H1 (cell line): ENCODE results near the gene GIGYF2. TPM values are rescaled to one million over a fixed set of nuclear protein-coding genes. Genes with fewer than 3 reads are reported as not detected.

ENCODE experiments used
- CTCF ChIA-PET: fragments of 300-600 bp; sonication (Branson Sonifier 250); formaldehyde crosslinking; loops from one replicate; lab custom pipeline; 2021; ENCODE audit not compliant: partially characterized antibody; lab: Charles Lee
- POLR2A ChIA-PET: fragments of 300-600 bp; sonication (Branson Sonifier 250); formaldehyde crosslinking; loops from one replicate; lab custom pipeline; 2021; ENCODE audit warnings: inconsistent platforms; ENCODE audit not compliant: partially characterized antibody; lab: Charles Lee
- DNase-seq, 2 experiments: peaks; one replicate each; pipeline versions ENCODE4 v3.0.0 to v3.0.0-alpha.2; 2010 to 2022; ENCODE audit warnings: low spot score in 2 of 2, low read depth in 1 of 2, mixed read lengths in 1 of 2
- FAIRE-seq: peaks from 2 replicates; lab custom pipeline; 2011; peaks lifted over from hg19 to GRCh38; lab: Jason Lieb, UNC
- H2AFZ ChIP-seq: 2 replicates; pipeline ENCODE4 v1.8.1; 2012; ENCODE audit warnings: low read length, inconsistent platforms
- H2AK5ac ChIP-seq: 2 replicates; pipeline ENCODE4 v1.6.1; 2013; ENCODE audit warnings: low read depth, low read length
- H2BK120ac ChIP-seq: replicated peaks from 2 replicates; pipeline ENCODE3; 2013; ENCODE audit warnings: low read depth, low read length, inconsistent platforms
- H2BK12ac ChIP-seq: 2 replicates; pipeline ENCODE4 v1.6.1; 2013; ENCODE audit warnings: low read depth, low read length
- H2BK15ac ChIP-seq: 2 replicates; pipeline ENCODE4 v1.6.1; 2013; ENCODE audit warnings: low read length
- H2BK20ac ChIP-seq: 2 replicates; pipeline ENCODE4 v1.6.1; 2013; ENCODE audit warnings: low read length
- H2BK5ac ChIP-seq: 2 replicates; pipeline ENCODE4 v1.6.1; 2013; ENCODE audit warnings: low read depth, low read length
- H3K14ac ChIP-seq: 2 replicates; pipeline ENCODE4 v1.6.1; 2013; ENCODE audit warnings: inconsistent platforms; ENCODE audit not compliant: insufficient read length
- H3K18ac ChIP-seq: 2 replicates; pipeline ENCODE4 v1.6.1; 2013; ENCODE audit warnings: low read length; ENCODE audit errors: extremely low read depth
- H3K23ac ChIP-seq: 2 replicates; pipeline ENCODE4 v1.6.1; 2013; ENCODE audit warnings: inconsistent platforms; ENCODE audit not compliant: insufficient read length
- H3K23me2 ChIP-seq: 2 replicates; pipeline ENCODE4 v1.6.1; 2013; ENCODE audit warnings: low read depth, low read length
- H3K27ac ChIP-seq: 2 replicates; pipeline ENCODE4 v1.6.1; 2011; ENCODE audit warnings: low read depth, low read length, inconsistent platforms
- H3K27me3 ChIP-seq, 4 experiments: replicated peaks in 1 of 4; 1 replicate in 1 of 4; 2 replicates in 3 of 4; pipeline versions ENCODE4 v1.6.1 to v1.8.1; 2011 to 2013; ENCODE audit warnings: low read length in 3 of 4, mild to moderate bottlenecking in 3 of 4, inconsistent platforms in 2 of 4, mixed read lengths in 2 of 4, moderate library complexity in 1 of 4; ENCODE audit not compliant: control insufficient read depth in 3 of 4, insufficient read depth in 3 of 4; ENCODE audit errors: extremely low read depth in 1 of 4
- H3K36me3 ChIP-seq, 4 experiments: 2 replicates each; pipeline versions ENCODE4 v1.6.1 to v1.8.1; 2011 to 2013; ENCODE audit warnings: mild to moderate bottlenecking in 4 of 4, low read length in 3 of 4, moderate library complexity in 2 of 4, control low read depth in 1 of 4, inconsistent platforms in 1 of 4; ENCODE audit not compliant: insufficient read depth in 4 of 4, control insufficient read depth in 2 of 4
- H3K4ac ChIP-seq: replicated peaks from 2 replicates; pipeline ENCODE3; 2013; ENCODE audit warnings: low read length, low read depth, mixed read lengths, inconsistent platforms; ENCODE audit not compliant: insufficient read length
- H3K4me1 ChIP-seq, 4 experiments: replicated peaks in 1 of 4; 1 replicate in 1 of 4; 2 replicates in 3 of 4; pipeline versions ENCODE4 v1.6.1 to v1.8.1; 2011 to 2013; ENCODE audit warnings: low read length in 3 of 4, inconsistent platforms in 2 of 4, mixed read lengths in 1 of 4; ENCODE audit not compliant: insufficient read depth in 4 of 4, control insufficient read depth in 3 of 4
- H3K4me2 ChIP-seq, 2 experiments: 2 replicates each; pipeline versions ENCODE4 v1.6.1 to v1.8.1; 2011 to 2013; ENCODE audit warnings: low read depth in 2 of 2, low read length in 2 of 2, control low read depth in 1 of 2, inconsistent platforms in 1 of 2, mild to moderate bottlenecking in 1 of 2; ENCODE audit not compliant: insufficient read depth in 1 of 2
- H3K4me3 ChIP-seq, 4 experiments: fragments of 200-600, 300-600 bp in 1 of 4; sonication (generic), shearing (Covaris generic), sonication (Bioruptor Twin) in 1 of 4; 2 replicates each; pipeline versions ENCODE4 v1.5.1 to v1.8.1; 2011 to 2016; ENCODE audit warnings: low read length in 4 of 4, low read depth in 3 of 4, control low read depth in 2 of 4, inconsistent platforms in 2 of 4, mild to moderate bottlenecking in 2 of 4, mixed read lengths in 1 of 4, moderate library complexity in 1 of 4; ENCODE audit not compliant: insufficient read depth in 2 of 4; ENCODE audit errors: extremely low read depth in 1 of 4
- H3K56ac ChIP-seq: replicated peaks from 2 replicates; pipeline ENCODE3; 2013; ENCODE audit warnings: low read depth, mild to moderate bottlenecking, mixed read lengths, low read length, inconsistent platforms; ENCODE audit not compliant: insufficient read length
- H3K79me1 ChIP-seq: 2 replicates; pipeline ENCODE4 v1.6.1; 2013; ENCODE audit warnings: low read depth, low read length, control low read depth
- H3K79me2 ChIP-seq, 2 experiments: 2 replicates each; pipeline versions ENCODE4 v1.6.1 to v1.8.1; 2012 to 2013; ENCODE audit warnings: low read length in 2 of 2, mild to moderate bottlenecking in 2 of 2, inconsistent platforms in 1 of 2; ENCODE audit not compliant: insufficient read depth in 2 of 2, control insufficient read depth in 1 of 2
- H3K9ac ChIP-seq, 4 experiments: replicated peaks in 1 of 4; 1 replicate in 1 of 4; 2 replicates in 3 of 4; pipeline versions ENCODE4 v1.6.1 to v1.8.1; 2011 to 2013; ENCODE audit warnings: low read depth in 3 of 4, low read length in 3 of 4, control low read depth in 2 of 4, mild to moderate bottlenecking in 2 of 4, moderate library complexity in 2 of 4, inconsistent platforms in 1 of 4; ENCODE audit errors: extremely low read depth in 1 of 4
- H3K9me3 ChIP-seq, 2 experiments: 2 replicates each; pipeline versions ENCODE4 v1.6.1 to v1.8.1; 2012 to 2013; ENCODE audit warnings: mild to moderate bottlenecking in 2 of 2, moderate library complexity in 2 of 2, control low read depth in 1 of 2, inconsistent platforms in 1 of 2, low read depth in 1 of 2, low read length in 1 of 2, mixed read lengths in 1 of 2; ENCODE audit not compliant: insufficient read depth in 2 of 2
- H4K20me1 ChIP-seq, 2 experiments: replicated peaks in 1 of 2; 2 replicates each; pipeline versions ENCODE3 to v1.8.1; 2011 to 2013; ENCODE audit warnings: inconsistent platforms in 2 of 2, low read length in 2 of 2, mild to moderate bottlenecking in 1 of 2; ENCODE audit not compliant: insufficient read depth in 2 of 2, control insufficient read depth in 1 of 2
- H4K5ac ChIP-seq: 2 replicates; pipeline ENCODE4 v1.6.1; 2013; ENCODE audit warnings: low read length, low read depth, mixed read lengths, inconsistent platforms; ENCODE audit not compliant: insufficient read length
- H4K8ac ChIP-seq: 2 replicates; pipeline ENCODE4 v1.8.0; 2013; ENCODE audit warnings: mild to moderate bottlenecking, moderate library complexity, low read length, inconsistent platforms; ENCODE audit not compliant: insufficient read depth; ENCODE audit errors: extremely low read depth
- H4K91ac ChIP-seq: replicated peaks from 2 replicates; pipeline ENCODE3; 2013; ENCODE audit warnings: low read length, mixed read lengths, inconsistent platforms; ENCODE audit not compliant: insufficient read length
- EZH2 ChIP-seq: fragments of 200-600 bp; sonication (generic); IDR thresholded peaks from 2 replicates; pipeline ENCODE4 v1.7.1; 2012; ENCODE audit warnings: low read depth, mild to moderate bottlenecking, moderate library complexity, low read length, inconsistent platforms; ENCODE audit not compliant: severe bottlenecking
- POU5F1 ChIP-seq: IDR thresholded peaks from 2 replicates; pipeline ENCODE4 v1.6.1; 2011; ENCODE audit warnings: low read depth, mild to moderate bottlenecking, low read length, moderate library complexity
- YY1 ChIP-seq: IDR thresholded peaks from 2 replicates; pipeline ENCODE4 v1.6.1; 2011; ENCODE audit warnings: low read depth, mild to moderate bottlenecking, low read length
- WGBS, 2 experiments: shearing (Covaris generic) in 1 of 2; methylation state at CpG; one replicate each; pipeline versions ENCODE4 v1.1.6 to v1.1.7; 2013 to 2015; ENCODE audit warnings: low lambda C conversion rate in 2 of 2, mixed read lengths in 2 of 2, inconsistent platforms in 1 of 2, low coverage in 1 of 2, missing lambda C conversion rate in 1 of 2; ENCODE audit not compliant: insufficient replicate concordance in 2 of 2, insufficient coverage in 1 of 2, insufficient read length in 1 of 2; ENCODE audit errors: extremely low coverage in 1 of 2, missing lambda C conversion rate in 1 of 2; 5-methylcytosine and 5-hydroxymethylcytosine counted together
- polyA plus RNA-seq, 7 experiments: library from polyadenylated mRNA; depleted of rRNA in 3 of 7; stranded (reverse) in 5 of 7; unstranded in 2 of 7; fragments of >200 nt in 5 of 7; fragments of 200-250 nt in 2 of 7; gene quantifications; 1 replicate in 5 of 7; 2 replicates in 1 of 7; 4 replicates in 1 of 7; pipeline versions ENCODE4 v1.2.1 to v1.2.3, GENCODE V29; 2011 to 2013; ENCODE audit warnings: missing spikeins in 2 of 7, mixed read lengths in 2 of 7
- total RNA-seq: library from RNA; stranded (reverse); fragmentation: NEBNext Ultra II Directional; extraction: Animal tissue kit (Norgen Biotek cat#: 25700); gene quantifications from 2 replicates; pipeline ENCODE4 v1.2.1, GENCODE V29; 2021

GIGYF2 gene
- total and polyA plus RNA-seq, 2 of the 8 experiments (the other 6 are each of a cell fraction or from before 2014, with no cell fraction given): 22.3 to 62.0 TPM

DNA sequence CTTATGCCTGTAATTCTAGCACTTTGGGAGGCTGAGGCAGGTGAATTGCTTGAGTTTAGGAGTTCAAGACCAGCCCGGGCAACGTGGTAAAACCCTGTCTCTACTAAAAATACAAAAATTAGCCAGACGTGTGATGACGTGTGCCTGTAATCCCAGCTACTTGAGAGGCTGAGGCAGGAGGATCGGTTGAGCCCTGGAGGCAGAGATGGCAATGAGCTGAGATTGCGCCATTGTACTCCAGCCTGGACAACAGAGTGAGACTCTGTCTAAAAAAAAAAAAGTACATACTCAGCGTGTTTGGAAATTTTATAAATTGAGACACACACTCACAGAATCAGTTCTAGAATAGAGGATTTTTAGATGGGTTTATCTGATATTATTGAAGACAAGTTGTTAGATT is 17.1 kb upstream of the GIGYF2 start:
- CTCF ChIA-PET: interaction anchor here (0.7 to 0.8 kb wide), 2 partner anchors 8 to 112 kb away, joined by 3 read pairs; no protein-coding TSS in a partner anchor
- WGBS, 2 experiments: 90% methylated on average over 7 of the region's 7 CpGs; no CpG with 5 or more reads in 1 of the 2 experiments
- Histone ChIP-seq H3K9ac (no peak overlapping the region), H2BK120ac (no peak overlapping the region), H3K23ac (no peak overlapping the region), H3K79me1 (no peaks in the 10 kb centered on the region), H2BK5ac (no peak overlapping the region), H4K20me1 (no peaks in the 10 kb centered on the region), H3K56ac (no peak overlapping the region), H4K8ac (no peak overlapping the region), H3K4me3 (no peak overlapping the region), H2BK15ac (no peak overlapping the region), H4K91ac (no peak overlapping the region), H3K18ac (no peak overlapping the region), H3K4me1 (no peaks in the 10 kb centered on the region), H2AK5ac (no peak overlapping the region), H2AFZ (no peak overlapping the region), H3K9me3 (no peaks in the 10 kb centered on the region), H3K27ac (no peak overlapping the region), H3K23me2 (no peaks in the 10 kb centered on the region), H3K79me2 (no peaks in the 10 kb centered on the region), H4K5ac (no peak overlapping the region), H3K4me2 (no peak overlapping the region), H3K14ac (no peak overlapping the region), H3K4ac (no peak overlapping the region), H2BK12ac (no peak overlapping the region), H2BK20ac (no peak overlapping the region), H3K27me3 (no peaks in the 10 kb centered on the region), H3K36me3 (no peaks in the 10 kb centered on the region)
- POLR2A ChIA-PET: no interaction called here
- no peak for DNase-seq
- FAIRE-seq: no peak
- TF ChIP-seq EZH2: no peak
- TF ChIP-seq POU5F1: no peak
- no peak for TF ChIP-seq YY1
